Keratinocyte (primary cell): ENCODE data around the gene DIP2C. TPM values are rescaled to one million over a fixed set of nuclear protein-coding genes. Genes with fewer than 3 reads are reported as not detected.
"Not testable (repeated sequence)": the region's sequence is repeated elsewhere in the genome, so short reads cannot be mapped to it uniquely, and the experiment has no call there.

ENCODE experiments used
- DNase-seq: peaks from one replicate; pipeline ENCODE4 v3.0.0-alpha.2; 2011; ENCODE audit warnings: low read depth, missing footprints, low spot score
- FAIRE-seq: peaks from 2 replicates; lab custom pipeline; 2011; peaks lifted over from hg19 to GRCh38; lab: Jason Lieb, UNC
- H2AFZ ChIP-seq: 2 replicates; pipeline ENCODE4 v1.6.0; 2012; ENCODE audit warnings: low read length, control low read depth, inconsistent platforms; ENCODE audit not compliant: control insufficient read depth
- H3K27ac ChIP-seq: 2 replicates; pipeline ENCODE4 v1.5.1; 2011; ENCODE audit warnings: low read length; ENCODE audit not compliant: control insufficient read depth, insufficient read depth
- H3K27me3 ChIP-seq: 3 replicates; pipeline ENCODE4 v1.6.0; 2011; ENCODE audit warnings: low read length; ENCODE audit not compliant: control insufficient read depth, insufficient read depth; ENCODE audit errors: extremely low read depth
- H3K36me3 ChIP-seq, 2 experiments: 2 replicates in 1 of 2; 3 replicates in 1 of 2; pipeline ENCODE4 v1.5.1; 2011; ENCODE audit warnings: low read length in 2 of 2, mild to moderate bottlenecking in 1 of 2; ENCODE audit not compliant: control insufficient read depth in 2 of 2, insufficient read depth in 2 of 2; ENCODE audit errors: extremely low read depth in 1 of 2
- H3K4me1 ChIP-seq: 3 replicates; pipeline ENCODE4 v1.5.1; 2011; ENCODE audit warnings: low read length; ENCODE audit not compliant: control insufficient read depth, insufficient read depth; ENCODE audit errors: extremely low read depth
- H3K4me2 ChIP-seq: 3 replicates; pipeline ENCODE4 v1.6.0; 2011; ENCODE audit warnings: low read depth, low read length; ENCODE audit not compliant: control insufficient read depth, insufficient read depth; ENCODE audit errors: extremely low read depth
- H3K4me3 ChIP-seq, 3 experiments: fragments of 200-600 bp in 1 of 3; sonication (generic) in 1 of 3; 2 replicates in 2 of 3; 3 replicates in 1 of 3; pipeline ENCODE4 v1.5.1; 2011 to 2016; ENCODE audit warnings: low read length in 3 of 3, mild to moderate bottlenecking in 3 of 3, control low read depth in 2 of 3, inconsistent platforms in 1 of 3, low read depth in 1 of 3, mixed read lengths in 1 of 3, mixed run types in 1 of 3, moderate library complexity in 1 of 3; ENCODE audit not compliant: control insufficient read depth in 2 of 3, insufficient read depth in 2 of 3; ENCODE audit errors: extremely low read depth in 1 of 3
- H3K79me2 ChIP-seq: 2 replicates; pipeline ENCODE4 v1.6.0; 2012; ENCODE audit warnings: low read length; ENCODE audit not compliant: control insufficient read depth, insufficient read depth
- H3K9ac ChIP-seq: 3 replicates; pipeline ENCODE4 v1.6.0; 2011; ENCODE audit warnings: low read length; ENCODE audit not compliant: control insufficient read depth, insufficient read depth; ENCODE audit errors: extremely low read depth
- H3K9me1 ChIP-seq: 3 replicates; pipeline ENCODE4 v1.6.0; 2011; ENCODE audit warnings: low read length; ENCODE audit not compliant: control insufficient read depth, insufficient read depth; ENCODE audit errors: extremely low read depth
- H3K9me3 ChIP-seq: 2 replicates; pipeline ENCODE4 v1.5.1; 2012; ENCODE audit warnings: low read depth, low read length; ENCODE audit not compliant: control insufficient read depth
- H4K20me1 ChIP-seq: 3 replicates; pipeline ENCODE4 v1.6.0; 2011; ENCODE audit warnings: low read length; ENCODE audit not compliant: control insufficient read depth, insufficient read depth; ENCODE audit errors: extremely low read depth
- CTCF ChIP-seq, 3 experiments: IDR thresholded peaks in 1 of 3; conservative IDR thresholded peaks in 1 of 3; optimal IDR thresholded peaks in 1 of 3; 2 replicates in 2 of 3; 3 replicates in 1 of 3; pipeline versions ENCODE3 to v1.5.1; 2011; ENCODE audit warnings: low read length in 3 of 3, mild to moderate bottlenecking in 3 of 3, moderate library complexity in 2 of 3, control low read depth in 1 of 3, inconsistent platforms in 1 of 3; ENCODE audit not compliant: insufficient read depth in 2 of 3; ENCODE audit errors: extremely low read depth in 1 of 3
- EZH2 ChIP-seq: IDR thresholded peaks from one replicate; pipeline ENCODE4 v1.6.1; 2012; ENCODE audit warnings: inconsistent platforms, mild to moderate bottlenecking, low read length, moderate library complexity
- dilution Hi-C: fragments of 300-500 bp; cut with MboI; formaldehyde crosslinking; loops from one replicate; pipeline ENCODE4 v1.7.0; 2020; ENCODE audit warnings: low sequenced_read_pairs; ENCODE audit not compliant: extremely low pct_ligation_motif_present
- polyA plus RNA-seq, 5 experiments: library from polyadenylated mRNA; depleted of rRNA in 3 of 5; stranded (reverse) in 3 of 5; stranded (forward) in 1 of 5; unstranded in 1 of 5; fragments of >200 nt; gene quantifications; 1 replicate in 1 of 5; 2 replicates in 3 of 5; 3 replicates in 1 of 5; pipeline versions ENCODE4 v1.2.1 to v1.2.3, GENCODE V29; 2011 to 2012; ENCODE audit warnings: missing spikeins in 2 of 5, low read depth in 1 of 5, low replicate concordance in 1 of 5

DIP2C gene
- polyA plus RNA-seq, 1 donor (not counting 4 experiments of a cell fraction or from before 2014, with no cell fraction given): 1.3 TPM

GRCh38 chr10:396107-396506 is 293.4 kb downstream of the DIP2C start:
- Histone ChIP-seq H3K9me1 (no peaks in the 10 kb centered on the region), H3K4me2 (no peak overlapping the region)

GRCh38 chr10:395665-396064 is 293.8 kb downstream of the DIP2C start:
- no peak overlapping the region for H3K4me3 ChIP-seq
- no peak for TF ChIP-seq EZH2
- no peaks in the 10 kb centered on the region for H3K9me1 ChIP-seq
- FAIRE-seq (no peak), DNase-seq (no peak)
- H3K79me2 ChIP-seq: no peaks in the 10 kb centered on the region
- no peak overlapping the region for H3K9ac ChIP-seq
- H3K27ac ChIP-seq: no peak overlapping the region
- no peaks in the 10 kb centered on the region for H3K9me3 ChIP-seq
- no peak overlapping the region for H2AFZ ChIP-seq
- no peaks in the 10 kb centered on the region for H4K20me1 ChIP-seq
- no peak overlapping the region for H3K4me2 ChIP-seq
- H3K27me3 ChIP-seq: no peaks in the 10 kb centered on the region
- no peaks in the 10 kb centered on the region for H3K36me3 ChIP-seq
- H3K4me1 ChIP-seq: no peaks in the 10 kb centered on the region
- dilution Hi-C loops: no loop called here

More at GRCh38 chr10:396107-396506, 293.4 kb downstream of the DIP2C start:
- H3K27me3 ChIP-seq: no peaks in the 10 kb centered on the region
- no peaks in the 10 kb centered on the region for H3K9me3 ChIP-seq
- H2AFZ ChIP-seq: no peak overlapping the region
- no peaks in the 10 kb centered on the region for H3K79me2 ChIP-seq
- no peak overlapping the region for H3K4me3 ChIP-seq
- no peaks in the 10 kb centered on the region for H4K20me1 ChIP-seq
- no peaks in the 10 kb centered on the region for H3K4me1 ChIP-seq
- H3K27ac ChIP-seq: no peak overlapping the region
- no peak for TF ChIP-seq EZH2
- TF ChIP-seq CTCF (optimal IDR thresholded peaks at IDR 0.05 in 1 of 3, IDR thresholded peaks at IDR 0.05 in 1 of 3, conservative IDR thresholded peaks at IDR 0.05 in 1 of 3; ENCODE audit: extremely low read depth in 1 of 3, insufficient read depth in 2 of 3, low read length in 3 of 3): no peak
- H3K9ac ChIP-seq: no peak overlapping the region
- H3K36me3 ChIP-seq: no peaks in the 10 kb centered on the region
- FAIRE-seq: no peak
- dilution Hi-C loops: no loop called here
- DNase-seq: no peak

- H3K4me1 ChIP-seq, H3K27ac ChIP-seq, H3K27me3 ChIP-seq, DNase-seq, H3K79me2 ChIP-seq, H3K4me3 ChIP-seq, H3K9ac ChIP-seq, H3K9me3 ChIP-seq, H2AFZ ChIP-seq, H3K4me2 ChIP-seq, H4K20me1 ChIP-seq, FAIRE-seq, H3K36me3 ChIP-seq, dilution Hi-C loops, H3K9me1 ChIP-seq: not testable (repeated sequence)
Measured at GRCh38 chr10:394439-395101, 294.9 kb downstream of the DIP2C start.
